Measurements from ENCODE around the gene FBXL15.

Gene FBXL15

DNA sequence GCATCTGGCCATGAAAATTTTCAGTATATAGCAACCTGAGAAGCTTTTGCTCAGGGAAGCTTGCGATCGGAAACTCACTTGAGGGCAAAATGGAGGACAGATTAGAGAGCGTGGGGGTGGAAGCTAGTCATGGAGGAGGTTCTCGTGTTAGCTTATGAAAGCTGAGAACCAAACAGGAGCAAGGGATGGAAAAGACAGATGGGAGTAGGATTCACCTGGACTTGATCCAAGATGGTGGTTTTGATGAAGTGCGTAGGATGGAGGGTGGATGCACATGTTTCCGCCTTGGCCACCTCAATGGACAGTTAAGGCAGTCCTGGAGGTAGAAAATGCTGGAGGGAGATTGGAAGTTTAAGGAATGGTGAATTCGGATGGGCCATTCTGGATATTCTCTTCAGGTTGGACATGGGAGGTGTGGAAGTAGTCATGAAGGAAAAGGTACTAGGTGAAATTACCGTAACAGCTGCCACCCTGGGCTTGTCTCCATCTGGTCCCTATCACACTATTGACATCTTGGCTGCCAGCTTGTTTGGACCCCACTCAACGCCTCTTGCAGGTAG is 37.0 kb downstream of the FBXL15 start:
- no peak for DNase-seq (ENCODE audit: low spot score)

DNA sequence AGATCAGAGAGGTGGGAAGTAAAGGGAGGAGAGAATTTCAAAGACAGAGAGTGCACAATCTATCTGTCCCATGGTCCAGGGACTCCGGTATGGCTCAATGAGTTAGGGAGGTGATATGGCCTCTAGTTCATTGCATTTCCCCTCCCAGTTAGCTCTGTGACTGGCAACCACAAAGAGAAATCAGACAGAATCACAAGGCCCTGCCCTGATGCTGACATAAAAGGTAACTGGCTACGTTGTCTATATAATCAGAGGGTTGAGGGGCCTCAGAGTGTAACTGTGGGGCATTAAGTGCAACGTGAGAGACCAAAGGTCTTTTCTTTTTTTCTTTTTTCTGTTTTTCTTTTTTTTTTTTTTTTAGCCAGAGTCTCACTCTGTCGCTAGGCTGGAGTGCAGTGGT is 38.0 kb downstream of the FBXL15 start:
- no peak for DNase-seq (ENCODE audit: low spot score)

DNA sequence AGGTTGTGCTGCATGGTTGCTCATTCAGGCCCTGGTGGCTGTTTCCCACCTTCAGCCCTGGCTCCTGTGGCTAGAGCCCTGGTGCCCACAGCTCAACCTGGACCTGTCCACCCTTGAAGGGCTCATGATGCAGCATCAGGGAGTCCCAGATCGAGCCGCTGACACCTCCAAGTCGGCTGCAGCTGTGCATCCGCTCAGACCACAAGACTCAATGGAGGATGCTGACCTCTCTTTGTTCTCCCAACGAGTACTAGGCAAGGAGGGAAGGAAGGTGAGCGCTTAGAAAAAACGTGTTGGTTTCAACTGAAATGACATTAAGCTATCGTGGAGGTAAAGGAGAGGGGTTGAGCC is 40.2 kb downstream of the FBXL15 start:
- no peak for DNase-seq (ENCODE audit: low spot score)

DNA sequence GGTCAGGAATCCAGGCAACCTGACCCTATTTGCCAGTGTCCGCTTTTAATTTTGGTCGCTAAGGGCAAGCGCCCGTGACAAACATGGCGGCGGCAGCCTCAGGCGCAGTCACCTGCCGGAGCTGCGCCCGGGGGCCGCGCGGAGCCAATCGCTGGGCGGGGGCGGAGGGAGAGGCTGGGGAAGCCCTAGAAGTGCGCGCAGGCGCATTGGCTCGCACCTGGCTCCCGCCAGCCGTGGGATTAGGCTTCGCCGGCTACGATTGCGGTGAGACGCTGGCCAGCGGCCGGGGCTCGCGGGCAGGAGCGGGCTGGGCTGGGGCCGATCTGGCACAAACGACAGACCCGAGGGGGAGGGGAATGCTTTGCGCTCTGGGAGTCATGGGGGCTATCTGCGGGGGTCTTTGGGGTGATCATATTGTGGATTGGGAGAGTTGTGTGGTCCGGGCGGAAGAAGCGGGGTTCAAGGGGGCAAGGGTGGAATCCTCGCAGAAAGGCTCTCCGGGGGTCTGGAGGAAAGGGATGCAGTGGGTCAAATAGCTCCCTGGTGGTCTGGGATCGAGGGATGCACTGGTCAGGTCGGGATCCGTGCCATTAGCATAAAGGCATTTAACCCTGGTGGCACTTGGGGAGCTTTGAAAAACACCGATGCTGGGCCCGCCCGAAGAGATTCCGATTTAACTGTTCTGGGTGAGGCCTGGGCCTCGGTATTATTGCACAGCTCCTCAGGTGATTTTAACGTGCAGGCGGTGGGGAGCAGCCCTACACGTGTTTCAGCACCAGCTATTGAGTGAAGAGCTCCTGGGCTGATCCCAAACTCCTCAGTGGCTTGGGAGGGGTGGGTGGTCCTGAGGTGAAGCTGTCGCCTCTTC is 40.8 kb downstream of the FBXL15 start:
- peak; percentile 94 for DNase-seq (ENCODE audit: low spot score)

DNA sequence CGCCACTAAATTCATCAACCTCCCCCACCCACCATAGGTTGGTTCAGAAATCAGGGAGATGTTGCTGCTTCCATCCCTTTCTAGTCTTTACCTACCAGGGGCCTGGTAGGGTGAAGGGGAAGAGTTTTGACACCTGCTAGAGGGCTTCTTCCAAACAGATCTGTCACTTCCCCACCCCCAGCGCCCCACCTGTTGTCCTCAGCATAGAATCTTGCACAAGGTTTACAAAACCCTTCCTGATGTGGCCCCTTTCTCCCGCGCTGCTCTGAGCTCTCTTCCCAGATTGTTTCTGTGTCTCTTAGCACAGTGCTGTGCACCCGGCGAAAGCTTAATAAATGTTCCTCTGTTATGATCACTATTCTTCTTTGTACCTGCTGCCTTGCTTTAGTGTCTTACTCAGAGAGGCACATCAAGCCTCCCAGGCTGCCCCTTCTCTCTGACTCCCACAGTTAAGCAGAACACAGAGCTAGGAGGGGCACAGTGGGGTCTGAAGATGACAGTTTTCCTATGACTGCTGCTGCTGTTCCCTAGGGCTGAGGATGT is 41.9 kb downstream of the FBXL15 start:
- no peak for DNase-seq (ENCODE audit: low spot score)

DNA sequence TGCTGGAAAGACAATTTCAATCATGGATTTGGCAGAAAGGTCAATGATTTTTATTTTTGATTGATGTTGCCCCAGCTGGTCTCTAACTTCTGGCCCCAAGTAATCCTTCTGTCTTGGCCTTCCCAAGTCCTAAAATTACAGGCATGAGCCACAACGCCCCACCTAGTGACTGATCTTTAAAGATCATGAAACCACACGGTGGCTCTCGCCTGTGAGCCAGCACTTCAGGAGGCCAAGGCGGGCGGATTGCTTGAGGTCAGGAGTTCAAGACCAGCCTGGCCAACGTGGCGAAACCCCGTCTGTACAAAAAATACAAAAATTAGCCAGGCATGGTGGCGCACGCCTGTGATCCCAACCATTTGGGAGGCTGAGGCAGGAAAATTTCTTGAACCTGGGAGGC is 43.3 kb downstream of the FBXL15 start:
- no peak for DNase-seq (ENCODE audit: low spot score)

DNA sequence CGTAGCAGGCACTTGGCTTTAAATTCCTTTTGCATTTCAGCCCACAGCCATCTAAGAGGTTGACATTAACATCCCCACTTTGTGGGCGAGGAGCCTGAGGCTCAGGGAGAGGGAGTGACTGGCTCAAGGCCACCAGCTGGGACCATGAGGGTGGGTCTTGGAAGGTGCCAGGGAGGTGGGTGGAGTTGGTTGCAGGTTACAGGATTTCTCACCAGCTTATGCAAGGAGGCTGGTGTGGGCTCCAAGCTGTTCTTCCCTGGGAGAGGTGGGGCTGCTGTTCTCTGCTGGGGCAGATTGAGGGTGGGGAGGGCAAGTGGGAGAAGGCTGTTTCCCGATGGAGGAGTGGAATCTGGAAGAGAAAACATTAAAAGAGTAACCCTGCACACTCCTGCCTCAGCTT is 44.8 kb downstream of the FBXL15 start:
- no peak for DNase-seq (ENCODE audit: low spot score)

DNA sequence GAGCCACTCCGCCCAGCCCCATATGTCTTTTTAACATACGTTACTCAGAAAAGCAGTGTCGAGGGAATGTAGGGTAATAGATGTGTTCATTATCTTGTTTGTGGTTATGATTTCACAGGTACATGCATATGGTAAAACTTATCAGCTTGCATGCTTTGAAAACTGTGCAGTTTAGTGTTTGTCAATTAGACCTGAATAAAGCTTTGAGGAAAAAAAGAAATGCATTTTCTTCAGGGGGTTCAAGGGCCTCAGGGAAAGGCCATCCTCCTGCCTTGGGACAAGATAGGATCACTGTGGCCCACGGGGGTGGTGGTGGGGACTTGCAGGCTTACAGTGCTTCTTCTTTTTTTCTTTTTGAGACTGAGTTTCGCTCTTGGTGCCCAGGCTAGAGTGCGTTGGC is 46.7 kb downstream of the FBXL15 start:
- no peak for DNase-seq (ENCODE audit: low spot score)

DNA sequence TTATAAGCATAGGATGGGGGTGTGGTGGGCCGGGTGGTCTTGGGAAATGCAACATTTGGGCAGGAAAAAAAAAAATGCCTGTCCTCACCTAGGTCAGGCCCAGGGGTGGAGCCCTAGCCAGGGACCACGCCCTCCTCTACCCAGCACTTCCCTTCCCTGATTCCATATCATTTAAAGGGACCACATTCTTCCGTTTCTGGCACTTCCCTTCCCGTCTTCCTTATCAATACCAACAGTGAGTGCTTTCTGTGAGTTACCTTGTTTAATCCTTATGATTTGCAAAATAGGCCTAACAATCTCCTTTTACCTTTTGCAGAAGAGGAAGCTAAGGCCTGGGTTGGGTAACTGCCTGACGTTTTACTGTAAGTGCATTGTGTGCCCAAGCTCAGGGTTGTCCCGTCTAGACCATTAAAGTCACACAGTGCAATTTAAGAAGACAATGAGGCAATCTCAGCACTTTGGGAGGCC is 47.4 kb downstream of the FBXL15 start:
- DNase-seq (ENCODE audit: low spot score): no peak

DNA sequence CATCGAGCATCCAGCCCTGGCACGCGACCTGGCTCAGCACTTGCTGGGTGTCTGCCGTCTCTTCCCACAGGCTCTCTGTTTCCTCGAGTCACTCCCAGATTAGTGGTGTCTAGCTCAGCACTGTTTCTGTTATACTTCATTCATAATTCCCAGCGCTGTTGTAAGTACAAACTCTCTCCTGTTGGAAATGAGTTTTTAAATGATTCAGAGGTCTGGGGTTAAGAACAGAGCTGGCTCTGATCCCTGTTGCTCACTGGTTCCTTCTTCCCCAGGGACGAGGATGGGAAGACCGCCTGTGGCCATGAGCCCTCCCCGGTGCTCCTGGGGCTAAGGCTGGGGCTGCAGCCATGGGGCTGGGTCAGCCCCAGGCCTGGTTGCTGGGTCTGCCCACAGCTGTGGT is 48.0 kb downstream of the FBXL15 start:
- no peak for DNase-seq (ENCODE audit: low spot score)

DNA sequence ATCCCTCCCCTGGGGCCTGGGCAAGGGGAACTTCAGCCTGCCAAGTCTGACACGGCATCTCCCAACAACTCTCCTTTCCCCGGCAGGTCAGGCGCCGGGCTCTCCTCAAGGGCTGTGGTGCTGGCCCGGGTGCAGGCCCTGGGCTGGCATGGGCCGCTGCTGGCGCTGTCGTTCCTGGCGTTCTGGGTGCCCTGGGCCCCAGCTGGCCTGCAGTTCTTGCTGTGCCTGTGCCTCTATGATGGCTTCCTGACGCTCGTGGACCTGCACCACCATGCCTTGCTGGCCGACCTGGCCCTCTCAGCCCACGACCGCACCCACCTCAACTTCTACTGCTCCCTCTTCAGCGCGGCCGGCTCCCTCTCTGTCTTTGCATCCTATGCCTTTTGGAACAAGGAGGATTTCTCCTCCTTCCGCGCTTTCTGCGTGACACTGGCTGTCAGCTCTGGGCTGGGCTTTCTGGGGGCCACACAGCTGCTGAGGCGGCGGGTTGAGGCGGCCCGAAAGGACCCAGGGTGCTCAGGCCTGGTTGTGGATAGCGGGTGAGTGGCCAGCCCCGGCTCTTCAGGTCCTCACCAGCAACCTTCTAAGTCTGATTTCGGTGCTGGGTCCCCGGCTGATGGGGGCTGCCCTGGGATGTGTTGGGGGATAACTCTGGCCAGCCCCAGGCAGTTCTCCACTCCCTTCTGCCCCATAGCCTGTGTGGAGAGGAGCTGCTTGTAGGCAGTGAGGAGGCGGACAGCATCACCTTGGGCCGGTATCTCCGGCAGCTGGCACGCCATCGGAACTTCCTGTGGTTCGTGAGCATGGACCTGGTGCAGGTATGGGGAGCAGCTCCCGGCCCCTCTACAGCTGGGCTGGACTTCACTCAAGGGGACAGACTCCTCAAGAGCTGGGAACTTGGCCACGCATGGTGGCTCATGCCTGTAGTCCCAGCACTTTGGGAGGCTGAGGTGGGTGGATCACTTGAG is 50.2 kb downstream of the FBXL15 start:
- DNase-seq (ENCODE audit: low spot score): no peak
